ENCODE data around the gene FCHO1.

DNA sequence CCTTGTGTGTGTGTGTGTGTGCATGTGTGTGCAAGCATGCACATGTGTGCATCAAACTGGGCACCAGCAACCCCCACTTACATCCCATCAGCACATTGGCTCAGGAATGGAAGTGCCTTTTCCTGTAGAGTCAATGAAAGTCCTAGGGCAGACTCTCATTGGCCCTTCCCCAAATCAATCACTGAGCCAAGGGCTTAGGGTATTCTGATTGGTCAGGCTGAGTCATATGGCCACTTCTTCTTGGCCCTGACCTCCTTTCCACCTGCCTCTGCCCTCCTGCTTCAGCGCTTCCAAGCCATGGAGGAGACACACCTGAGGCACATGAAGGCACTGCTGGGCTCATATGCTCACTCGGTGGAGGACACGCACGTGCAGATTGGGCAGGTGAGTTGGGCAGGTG, 20.9 kb downstream of the FCHO1 start:
- TF ChIP-seq, protein P1, sequence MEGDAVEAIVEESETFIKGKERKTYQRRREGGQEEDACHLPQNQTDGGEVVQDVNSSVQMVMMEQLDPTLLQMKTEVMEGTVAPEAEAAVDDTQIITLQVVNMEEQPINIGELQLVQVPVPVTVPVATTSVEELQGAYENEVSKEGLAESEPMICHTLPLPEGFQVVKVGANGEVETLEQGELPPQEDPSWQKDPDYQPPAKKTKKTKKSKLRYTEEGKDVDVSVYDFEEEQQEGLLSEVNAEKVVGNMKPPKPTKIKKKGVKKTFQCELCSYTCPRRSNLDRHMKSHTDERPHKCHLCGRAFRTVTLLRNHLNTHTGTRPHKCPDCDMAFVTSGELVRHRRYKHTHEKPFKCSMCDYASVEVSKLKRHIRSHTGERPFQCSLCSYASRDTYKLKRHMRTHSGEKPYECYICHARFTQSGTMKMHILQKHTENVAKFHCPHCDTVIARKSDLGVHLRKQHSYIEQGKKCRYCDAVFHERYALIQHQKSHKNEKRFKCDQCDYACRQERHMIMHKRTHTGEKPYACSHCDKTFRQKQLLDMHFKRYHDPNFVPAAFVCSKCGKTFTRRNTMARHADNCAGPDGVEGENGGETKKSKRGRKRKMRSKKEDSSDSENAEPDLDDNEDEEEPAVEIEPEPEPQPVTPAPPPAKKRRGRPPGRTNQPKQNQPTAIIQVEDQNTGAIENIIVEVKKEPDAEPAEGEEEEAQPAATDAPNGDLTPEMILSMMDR (IDR thresholded peaks at IDR 0.05): no peak
- no peak for TF ChIP-seq POLR2A (IDR thresholded peaks at IDR 0.05)
